ENCODE data around the gene PNISR.
A peak's percentile ranks its signal among the peaks of the same experiment; 100 is the strongest.

The PNISR gene

GRCh38 chr6:99458319-99458718 is 33.2 kb upstream of the PNISR start:
- no peak overlapping the region for H4K8ac ChIP-seq (ENCODE audit: low read depth, low read length)
- no peak overlapping the region for H3K18ac ChIP-seq (ENCODE audit: low read length)
- H2BK5ac ChIP-seq (ENCODE audit: low read length) = no peak overlapping the region
- no peak overlapping the region for H3K23ac ChIP-seq (ENCODE audit: low read length)
- H3K79me2 ChIP-seq (ENCODE audit: control insufficient read depth, insufficient read depth, low read length) = no peaks in the 10 kb centered on the region
- H2BK120ac ChIP-seq (ENCODE audit: low read depth, low read length) = no peak overlapping the region
- H3K27ac ChIP-seq (ENCODE audit: low read depth, low read length) = no peak overlapping the region
- no peak overlapping the region for H3K56ac ChIP-seq (ENCODE audit: low read length)
- H4K5ac ChIP-seq (ENCODE audit: low read length) = no peak overlapping the region
- H2AK5ac ChIP-seq (ENCODE audit: low read length) = no peak overlapping the region
- H3K27me3 ChIP-seq (ENCODE audit: insufficient read depth, low read length, poor library complexity) = no peaks in the 10 kb centered on the region
- no CpG with 5 or more reads among the region's 2 CpGs for WGBS (ENCODE audit: extremely low coverage, insufficient coverage, low lambda C conversion rate)
- H3K9ac ChIP-seq (ENCODE audit: low read length) = no peak overlapping the region
- H3K36me3 ChIP-seq (ENCODE audit: control insufficient read depth, insufficient read depth, low read length) = no peaks in the 10 kb centered on the region
- no peak overlapping the region for H2BK15ac ChIP-seq (replicated peaks; ENCODE audit: low read depth)
- peak; percentile 58 for DNase-seq
- no peak overlapping the region for H3K4ac ChIP-seq (ENCODE audit: low read depth, low read length)
- H3K4me2 ChIP-seq (ENCODE audit: low read length) = no peak overlapping the region
- no peaks in the 10 kb centered on the region for H3K4me1 ChIP-seq (ENCODE audit: control insufficient read depth, low read depth, low read length)
- no peaks in the 10 kb centered on the region for H3K79me1 ChIP-seq (ENCODE audit: low read length)
- H3K4me3 ChIP-seq (ENCODE audit: low read length) = no peak overlapping the region

GRCh38 chr6:99446076-99446475 is 21.0 kb upstream of the PNISR start:
- no CpG with 5 or more reads among the region's 4 CpGs for WGBS (ENCODE audit: extremely low coverage, insufficient coverage, low lambda C conversion rate)
- no peak overlapping the region for H2AK5ac ChIP-seq (ENCODE audit: low read length)
- no peak for DNase-seq

GRCh38 chr6:99434702-99435530 is 9.8 kb upstream of the PNISR start:
- no peak overlapping the region for H2BK5ac ChIP-seq (ENCODE audit: low read length)
- H3K4ac ChIP-seq (ENCODE audit: low read depth, low read length) = no peak overlapping the region
- no peaks in the 10 kb centered on the region for H3K79me2 ChIP-seq (ENCODE audit: control insufficient read depth, insufficient read depth, low read length)
- no peak overlapping the region for H4K8ac ChIP-seq (ENCODE audit: low read depth, low read length)
- H3K9ac ChIP-seq (ENCODE audit: low read length) = no peak overlapping the region
- DNase-seq = peak; percentile 13
- H3K18ac ChIP-seq (ENCODE audit: low read length) = no peak overlapping the region
- no peak overlapping the region for H3K4me2 ChIP-seq (ENCODE audit: low read length)
- H3K79me1 ChIP-seq (ENCODE audit: low read length) = no peaks in the 10 kb centered on the region
- no peak overlapping the region for H3K27ac ChIP-seq (ENCODE audit: low read depth, low read length)
- H2BK120ac ChIP-seq (ENCODE audit: low read depth, low read length) = no peak overlapping the region
- no peak overlapping the region for H2AK5ac ChIP-seq (ENCODE audit: low read length)
- H3K23ac ChIP-seq (ENCODE audit: low read length) = no peak overlapping the region
- no peaks in the 10 kb centered on the region for H3K27me3 ChIP-seq (ENCODE audit: insufficient read depth, low read length, poor library complexity)
- no peak overlapping the region for H4K5ac ChIP-seq (ENCODE audit: low read length)
- no peak overlapping the region for H2BK15ac ChIP-seq (replicated peaks; ENCODE audit: low read depth)
- H3K36me3 ChIP-seq (ENCODE audit: control insufficient read depth, insufficient read depth, low read length) = peaks cover 2% of the 10 kb centered on the region
- no CpG with 5 or more reads among the region's 3 CpGs for WGBS (ENCODE audit: extremely low coverage, insufficient coverage, low lambda C conversion rate)
- no peaks in the 10 kb centered on the region for H3K4me1 ChIP-seq (ENCODE audit: control insufficient read depth, low read depth, low read length)
- H3K56ac ChIP-seq (ENCODE audit: low read length) = no peak overlapping the region
- no peak overlapping the region for H3K4me3 ChIP-seq (ENCODE audit: low read length)

More at GRCh38 chr6:99446076-99446475, 21.0 kb upstream of the PNISR start:
- Histone ChIP-seq H2BK15ac (replicated peaks; ENCODE audit: low read depth) (no peak overlapping the region), H4K8ac (ENCODE audit: low read depth, low read length) (no peak overlapping the region), H3K27me3 (ENCODE audit: insufficient read depth, low read length, poor library complexity) (no peaks in the 10 kb centered on the region), H3K4me1 (ENCODE audit: control insufficient read depth, low read depth, low read length) (no peaks in the 10 kb centered on the region), H3K27ac (ENCODE audit: low read depth, low read length) (no peak overlapping the region), H3K23ac (ENCODE audit: low read length) (no peak overlapping the region), H3K79me1 (ENCODE audit: low read length) (no peaks in the 10 kb centered on the region), H3K4ac (ENCODE audit: low read depth, low read length) (no peak overlapping the region), H2BK5ac (ENCODE audit: low read length) (no peak overlapping the region), H3K18ac (ENCODE audit: low read length) (no peak overlapping the region), H3K4me3 (ENCODE audit: low read length) (no peak overlapping the region), H3K79me2 (ENCODE audit: control insufficient read depth, insufficient read depth, low read length) (no peaks in the 10 kb centered on the region), H3K9ac (ENCODE audit: low read length) (no peak overlapping the region), H4K5ac (ENCODE audit: low read length) (no peak overlapping the region), H3K36me3 (ENCODE audit: control insufficient read depth, insufficient read depth, low read length) (no peaks in the 10 kb centered on the region), H3K56ac (ENCODE audit: low read length) (no peak overlapping the region), H3K4me2 (ENCODE audit: low read length) (no peak overlapping the region), H2BK120ac (ENCODE audit: low read depth, low read length) (no peak overlapping the region)

GRCh38 chr6:99432877-99433276 is 7.8 kb upstream of the PNISR start:
- Histone ChIP-seq H3K27ac (ENCODE audit: low read depth, low read length) (no peak overlapping the region), H4K8ac (ENCODE audit: low read depth, low read length) (no peak overlapping the region), H3K4ac (ENCODE audit: low read depth, low read length) (no peak overlapping the region), H3K18ac (ENCODE audit: low read length) (no peak overlapping the region), H3K79me2 (ENCODE audit: control insufficient read depth, insufficient read depth, low read length) (no peaks in the 10 kb centered on the region), H4K5ac (ENCODE audit: low read length) (no peak overlapping the region), H2AK5ac (ENCODE audit: low read length) (no peak overlapping the region), H3K27me3 (ENCODE audit: insufficient read depth, low read length, poor library complexity) (no peaks in the 10 kb centered on the region), H3K79me1 (ENCODE audit: low read length) (no peaks in the 10 kb centered on the region), H3K23ac (ENCODE audit: low read length) (no peak overlapping the region), H2BK15ac (replicated peaks; ENCODE audit: low read depth) (no peak overlapping the region), H3K36me3 (ENCODE audit: control insufficient read depth, insufficient read depth, low read length) (no peaks in the 10 kb centered on the region), H3K9ac (ENCODE audit: low read length) (no peak overlapping the region), H3K4me2 (ENCODE audit: low read length) (no peak overlapping the region), H2BK120ac (ENCODE audit: low read depth, low read length) (no peak overlapping the region), H3K56ac (ENCODE audit: low read length) (no peak overlapping the region), H2BK5ac (ENCODE audit: low read length) (no peak overlapping the region), H3K4me1 (ENCODE audit: control insufficient read depth, low read depth, low read length) (no peaks in the 10 kb centered on the region), H3K4me3 (ENCODE audit: low read length) (no peak overlapping the region)
- DNase-seq = peak; percentile 16
- WGBS (ENCODE audit: extremely low coverage, insufficient coverage, low lambda C conversion rate) = no CpG with 5 or more reads among the region's 2 CpGs

- Histone ChIP-seq H2BK15ac (replicated peaks; ENCODE audit: low read depth) (no peak overlapping the region), H3K27ac (ENCODE audit: low read depth, low read length) (no peak overlapping the region), H4K5ac (ENCODE audit: low read length) (no peak overlapping the region), H2AK5ac (ENCODE audit: low read length) (no peak overlapping the region), H3K56ac (ENCODE audit: low read length) (no peak overlapping the region), H3K27me3 (ENCODE audit: insufficient read depth, low read length, poor library complexity) (no peaks in the 10 kb centered on the region), H3K4ac (ENCODE audit: low read depth, low read length) (no peak overlapping the region), H3K79me1 (ENCODE audit: low read length) (peaks cover 2% of the 10 kb centered on the region), H3K4me2 (ENCODE audit: low read length) (no peak overlapping the region), H3K9ac (ENCODE audit: low read length) (no peak overlapping the region), H3K4me1 (ENCODE audit: control insufficient read depth, low read depth, low read length) (no peaks in the 10 kb centered on the region), H4K8ac (ENCODE audit: low read depth, low read length) (no peak overlapping the region), H3K23ac (ENCODE audit: low read length) (no peak overlapping the region), H2BK5ac (ENCODE audit: low read length) (no peak overlapping the region), H3K18ac (ENCODE audit: low read length) (no peak overlapping the region), H3K36me3 (ENCODE audit: control insufficient read depth, insufficient read depth, low read length) (no peaks in the 10 kb centered on the region), H3K79me2 (ENCODE audit: control insufficient read depth, insufficient read depth, low read length) (no peaks in the 10 kb centered on the region), H3K4me3 (ENCODE audit: low read length) (no peak overlapping the region), H2BK120ac (ENCODE audit: low read depth, low read length) (no peak overlapping the region)
- WGBS (ENCODE audit: extremely low coverage, insufficient coverage, low lambda C conversion rate) = no CpG with 5 or more reads among the region's 2 CpGs
- peak; percentile 64 for DNase-seq
These were observed 6.8 kb upstream of the PNISR start for GRCh38 chr6:99431901-99432300.

GRCh38 chr6:99427988-99428387 is 2.9 kb upstream of the PNISR start:
- no peak overlapping the region for H2BK5ac ChIP-seq (ENCODE audit: low read length)
- no peak overlapping the region for H3K27ac ChIP-seq (ENCODE audit: low read depth, low read length)
- no peak overlapping the region for H3K9ac ChIP-seq (ENCODE audit: low read length)
- H3K4me2 ChIP-seq (ENCODE audit: low read length) = no peak overlapping the region
- H3K23ac ChIP-seq (ENCODE audit: low read length) = no peak overlapping the region
- H3K79me2 ChIP-seq (ENCODE audit: control insufficient read depth, insufficient read depth, low read length) = peaks cover 16% of the 10 kb centered on the region
- no CpG with 5 or more reads among the region's 5 CpGs for WGBS (ENCODE audit: extremely low coverage, insufficient coverage, low lambda C conversion rate)
- peaks cover 6% of the 10 kb centered on the region for H3K79me1 ChIP-seq (ENCODE audit: low read length)
- no peak overlapping the region for H2AK5ac ChIP-seq (ENCODE audit: low read length)
- no peak overlapping the region for H3K4ac ChIP-seq (ENCODE audit: low read depth, low read length)
- H3K18ac ChIP-seq (ENCODE audit: low read length) = no peak overlapping the region
- no peak overlapping the region for H3K56ac ChIP-seq (ENCODE audit: low read length)
- no peak overlapping the region for H2BK120ac ChIP-seq (ENCODE audit: low read depth, low read length)
- no peaks in the 10 kb centered on the region for H3K27me3 ChIP-seq (ENCODE audit: insufficient read depth, low read length, poor library complexity)
- H3K36me3 ChIP-seq (ENCODE audit: control insufficient read depth, insufficient read depth, low read length) = no peaks in the 10 kb centered on the region
- H4K5ac ChIP-seq (ENCODE audit: low read length) = no peak overlapping the region
- H2BK15ac ChIP-seq (replicated peaks; ENCODE audit: low read depth) = no peak overlapping the region
- DNase-seq = no peak
- H4K8ac ChIP-seq (ENCODE audit: low read depth, low read length) = no peak overlapping the region
- no peak overlapping the region for H3K4me3 ChIP-seq (ENCODE audit: low read length)
- peaks cover 7% of the 10 kb centered on the region for H3K4me1 ChIP-seq (ENCODE audit: control insufficient read depth, low read depth, low read length)
